Stimulated activated CD8-positive, alpha-beta memory T cell treated with anti-CD3 and anti-CD28 coated beads, Interleukin-12 subunit alpha, Interleukin-12 subunit beta, amount 100 ng/mL, for 4 hours (primary cell): ENCODE data around the gene SLC39A7.
"Not testable (repeated sequence)": the region's sequence is repeated elsewhere in the genome, so short reads cannot be mapped to it uniquely, and the experiment has no call there.

ENCODE experiments used
- DNase-seq: peaks from one replicate; pipeline ENCODE4 v3.0.0-alpha.2; 2020; ENCODE audit warnings: low read depth

Gene SLC39A7

GRCh38 chr6:33205191-33206026 lies 4.7 kb downstream of the SLC39A7 start:
- DNase-seq, result no peak

DNA sequence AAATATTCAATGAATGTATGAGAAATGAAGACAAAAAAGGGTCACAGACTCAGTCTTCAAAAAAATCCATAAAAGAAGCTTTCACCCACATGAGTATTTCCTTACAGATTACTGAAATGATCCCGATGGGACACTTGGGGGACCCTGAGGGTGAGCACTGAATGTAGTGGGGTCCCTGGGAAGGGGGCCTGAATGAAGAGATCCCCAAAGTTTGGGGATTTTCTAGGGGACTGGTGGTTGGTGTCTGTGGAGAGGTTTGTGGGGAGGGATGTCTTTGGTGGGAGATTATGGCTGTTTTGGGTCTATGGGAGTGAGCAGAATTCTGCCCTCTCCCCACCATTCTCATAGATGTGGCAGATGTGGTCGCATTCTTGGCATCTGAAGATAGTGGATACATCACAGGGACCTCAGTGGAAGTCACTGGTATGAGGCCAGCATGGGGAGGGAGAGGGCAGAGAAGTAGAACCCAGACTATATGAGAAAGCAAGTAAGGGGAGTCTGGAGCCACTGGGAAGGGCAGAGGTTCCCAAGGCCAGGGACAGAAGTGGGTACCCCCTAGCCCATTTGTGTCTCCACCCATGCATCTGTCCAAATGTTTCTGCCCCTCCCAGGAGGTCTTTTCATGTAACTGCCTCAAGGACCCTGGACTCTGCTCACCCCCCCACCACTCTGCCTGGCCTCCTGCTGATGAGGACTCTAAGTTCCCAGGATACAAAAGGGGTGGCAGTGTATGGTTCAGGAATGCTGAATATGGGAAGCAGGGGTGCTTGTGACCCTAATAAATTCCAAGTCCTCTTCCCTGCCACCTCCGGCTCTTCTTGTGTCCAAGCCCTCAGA lies 5.6 kb downstream of the SLC39A7 start:
- DNase-seq, result no peak

GRCh38 chr6:33206864-33207551 lies 6.3 kb downstream of the SLC39A7 start:
- no peak for DNase-seq

GRCh38 chr6:33207552-33208090 lies 7.0 kb downstream of the SLC39A7 start:
- DNase-seq, result no peak

GRCh38 chr6:33208091-33208967 lies 7.7 kb downstream of the SLC39A7 start, which contains the start of gene RING1:
RING1 (plus strand) TSS chr6:33208500; CDS start chr6:33208823, 323 bp downstream.
- DNase-seq, result peak; percentile 83

DNA sequence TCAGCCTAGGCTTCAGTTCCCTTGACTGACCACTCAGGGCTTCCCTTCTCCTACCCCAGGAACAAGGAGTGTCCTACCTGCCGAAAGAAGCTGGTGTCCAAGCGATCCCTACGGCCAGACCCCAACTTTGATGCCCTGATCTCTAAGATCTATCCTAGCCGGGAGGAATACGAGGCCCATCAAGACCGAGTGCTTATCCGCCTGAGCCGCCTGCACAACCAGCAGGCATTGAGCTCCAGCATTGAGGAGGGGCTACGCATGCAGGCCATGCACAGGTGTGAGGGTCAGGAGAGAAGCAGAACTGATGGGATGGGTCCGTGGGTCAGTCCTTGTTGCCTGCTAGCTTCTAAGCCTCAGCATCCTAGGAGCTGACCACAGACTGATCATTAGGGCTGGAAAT lies 9.2 kb downstream of the SLC39A7 start:
- no peak for DNase-seq

DNA sequence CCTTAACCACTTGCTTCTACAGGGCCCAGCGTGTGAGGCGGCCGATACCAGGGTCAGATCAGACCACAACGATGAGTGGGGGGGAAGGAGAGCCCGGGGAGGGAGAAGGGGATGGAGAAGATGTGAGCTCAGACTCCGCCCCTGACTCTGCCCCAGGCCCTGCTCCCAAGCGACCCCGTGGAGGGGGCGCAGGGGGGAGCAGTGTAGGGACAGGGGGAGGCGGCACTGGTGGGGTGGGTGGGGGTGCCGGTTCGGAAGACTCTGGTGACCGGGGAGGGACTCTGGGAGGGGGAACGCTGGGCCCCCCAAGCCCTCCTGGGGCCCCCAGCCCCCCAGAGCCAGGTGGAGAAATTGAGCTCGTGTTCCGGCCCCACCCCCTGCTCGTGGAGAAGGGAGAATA lies 10.5 kb downstream of the SLC39A7 start:
- DNase-seq, result no peak

DNA sequence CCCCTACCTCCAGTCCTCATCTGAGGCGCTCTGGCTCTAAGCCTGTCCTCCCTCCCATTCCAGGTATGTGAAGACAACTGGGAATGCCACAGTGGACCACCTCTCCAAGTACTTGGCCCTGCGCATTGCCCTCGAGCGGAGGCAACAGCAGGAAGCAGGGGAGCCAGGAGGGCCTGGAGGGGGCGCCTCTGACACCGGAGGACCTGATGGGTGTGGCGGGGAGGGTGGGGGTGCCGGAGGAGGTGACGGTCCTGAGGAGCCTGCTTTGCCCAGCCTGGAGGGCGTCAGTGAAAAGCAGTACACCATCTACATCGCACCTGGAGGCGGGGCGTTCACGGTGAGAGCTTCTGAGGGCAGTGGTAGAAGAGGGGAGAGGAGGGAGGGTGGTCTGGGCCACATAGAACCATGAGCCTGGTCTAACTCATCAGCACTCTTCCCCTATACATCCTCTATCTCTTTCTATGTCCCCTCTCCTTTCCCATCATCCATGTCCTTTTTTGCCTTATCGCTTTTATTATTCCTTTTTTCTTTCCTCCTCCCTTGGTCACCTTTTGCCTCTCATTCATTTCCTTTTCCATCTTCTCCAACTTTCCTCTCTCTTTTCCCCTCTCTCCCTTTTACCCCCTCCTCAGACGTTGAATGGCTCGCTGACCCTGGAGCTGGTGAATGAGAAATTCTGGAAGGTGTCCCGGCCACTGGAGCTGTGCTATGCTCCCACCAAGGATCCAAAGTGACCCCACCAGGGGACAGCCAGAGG lies 11.2 kb downstream of the SLC39A7 start:
- DNase-seq, result no peak

- no peak for DNase-seq
These were observed 12.1 kb downstream of the SLC39A7 start for GRCh38 chr6:33212857-33213165.

DNA sequence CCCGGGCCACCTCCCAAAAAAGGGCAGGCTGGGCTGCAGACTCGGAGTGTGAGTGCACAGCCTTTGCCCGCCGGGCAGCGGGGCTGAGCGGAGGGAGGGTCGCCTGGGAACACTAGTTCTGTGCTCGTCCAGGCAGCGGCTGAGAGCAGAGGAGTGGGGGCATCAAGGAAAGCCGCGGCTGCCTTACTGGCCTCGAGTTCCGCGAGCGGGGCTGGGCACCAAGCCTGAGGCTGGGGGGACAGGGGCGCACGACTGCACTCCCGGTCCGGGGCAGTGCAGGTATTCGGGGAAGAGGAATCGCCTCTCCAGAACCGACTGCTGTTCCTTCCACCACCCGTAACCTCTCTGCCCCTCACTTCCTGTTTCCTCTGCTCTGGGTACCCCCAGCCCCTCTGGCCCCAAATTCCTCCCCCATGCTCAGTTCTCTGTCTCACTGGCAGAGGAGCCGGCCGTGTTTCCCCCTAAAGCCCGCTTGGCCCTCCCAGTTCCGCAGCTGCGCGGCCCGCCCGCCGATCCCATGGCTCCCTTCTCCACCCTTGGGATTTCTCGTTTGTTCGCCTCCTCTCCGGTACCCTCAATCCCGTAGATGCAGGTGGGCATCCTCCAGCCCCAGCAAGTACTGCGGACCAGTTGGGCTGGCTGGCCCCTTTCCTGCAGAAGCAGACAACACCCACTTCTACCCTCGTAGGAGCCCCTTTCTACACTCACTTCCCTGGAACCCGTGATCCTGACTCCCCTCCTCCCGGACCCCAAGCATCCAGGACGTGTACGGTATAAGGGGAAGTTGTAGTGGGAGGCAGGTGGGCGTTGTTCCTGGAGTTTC lies 12.7 kb downstream of the SLC39A7 start:
- DNase-seq, result no peak

GRCh38 chr6:33213989-33214335 lies 13.3 kb downstream of the SLC39A7 start:
- DNase-seq, result no peak

GRCh38 chr6:33215271-33216116 lies 14.8 kb downstream of the SLC39A7 start:
- no peak for DNase-seq

DNA sequence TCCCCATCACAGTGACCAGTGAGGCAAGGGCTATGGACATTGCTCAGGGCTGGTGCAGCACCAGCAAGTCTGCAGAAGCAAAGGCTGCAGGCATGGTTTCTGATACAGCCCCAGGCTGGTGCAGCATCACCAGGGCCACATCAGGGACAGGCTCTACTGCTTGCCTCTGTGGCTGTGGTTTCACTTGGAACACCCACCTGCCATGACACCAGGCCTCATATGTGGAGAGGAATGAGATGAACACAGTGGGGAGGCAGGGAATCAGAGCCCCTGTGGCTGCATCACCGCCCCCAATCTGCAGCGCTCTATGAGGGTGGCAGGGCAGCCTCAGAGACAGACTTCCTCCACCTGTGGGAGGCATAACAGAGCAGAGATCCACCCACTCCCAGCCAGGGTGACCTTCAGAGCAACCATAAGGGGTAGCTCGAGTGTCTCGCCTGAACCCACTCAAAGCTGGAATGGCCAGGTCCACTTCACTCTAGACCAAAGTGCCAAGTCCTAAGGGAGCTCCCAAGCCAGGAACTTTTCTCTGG lies 15.5 kb downstream of the SLC39A7 start:
- DNase-seq, result no peak

DNA sequence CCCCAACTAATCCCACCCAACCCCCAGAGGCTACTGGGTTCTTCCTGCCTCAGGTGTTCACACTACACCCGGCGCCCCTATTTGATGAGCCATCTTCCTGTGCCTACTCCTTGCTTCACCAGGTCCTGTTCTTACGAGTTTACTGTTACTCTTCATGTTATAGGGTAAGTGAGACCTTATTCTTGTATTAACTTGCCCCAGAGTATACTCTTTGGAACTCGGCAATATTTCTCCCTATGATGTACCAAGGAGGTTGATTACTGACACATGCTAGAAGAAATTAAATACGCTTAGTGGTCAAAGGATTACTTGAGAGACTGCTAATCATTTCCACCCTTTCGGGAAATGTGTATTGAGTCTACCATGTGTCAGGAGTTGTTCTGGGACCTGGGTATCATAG lies 16.6 kb downstream of the SLC39A7 start:
- DNase-seq, result no peak

DNA sequence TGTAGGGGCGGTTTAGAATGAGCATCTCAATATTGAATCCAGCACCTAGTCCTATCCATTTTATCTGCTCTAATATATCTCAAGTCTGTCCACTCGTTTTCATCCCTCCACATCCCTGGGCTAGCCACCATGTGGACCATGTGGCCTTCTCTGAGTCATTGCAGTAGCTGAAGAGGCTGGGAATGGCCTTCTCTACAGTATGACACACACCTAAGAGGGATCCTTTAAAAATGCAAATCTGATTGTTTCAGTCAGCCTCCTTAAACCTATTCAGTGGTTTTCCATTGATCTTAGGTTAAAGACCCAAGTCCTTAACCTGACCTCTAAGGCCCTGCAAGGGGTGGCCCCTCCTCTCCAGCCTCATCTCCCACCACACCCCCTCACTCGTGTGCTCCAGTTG lies 17.0 kb downstream of the SLC39A7 start:
- no peak for DNase-seq

GRCh38 chr6:33226503-33227120 lies 25.9 kb downstream of the SLC39A7 start:
- DNase-seq, result not testable (repeated sequence)

DNA sequence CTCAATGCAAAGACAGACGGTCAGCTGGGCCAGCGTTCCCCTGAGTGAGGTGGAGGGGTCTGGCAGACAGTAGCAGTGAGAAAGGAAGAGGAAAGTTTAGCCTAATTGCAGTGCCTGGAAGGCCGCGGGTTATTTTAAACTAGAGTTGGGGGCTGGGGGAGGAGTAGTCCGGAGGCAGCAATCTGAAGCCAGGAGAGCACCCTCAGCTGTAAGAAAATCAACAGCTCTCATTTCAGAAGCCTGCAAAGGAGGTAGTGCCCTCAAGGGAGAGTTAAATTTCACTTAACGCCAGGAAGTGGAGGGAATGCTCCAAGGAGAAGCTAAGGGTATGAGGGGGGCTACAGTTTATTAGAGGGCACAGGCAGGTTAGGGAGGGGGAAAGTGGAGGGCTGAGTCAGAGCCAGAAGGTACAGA lies 34.6 kb downstream of the SLC39A7 start:
- DNase-seq, result no peak

DNA sequence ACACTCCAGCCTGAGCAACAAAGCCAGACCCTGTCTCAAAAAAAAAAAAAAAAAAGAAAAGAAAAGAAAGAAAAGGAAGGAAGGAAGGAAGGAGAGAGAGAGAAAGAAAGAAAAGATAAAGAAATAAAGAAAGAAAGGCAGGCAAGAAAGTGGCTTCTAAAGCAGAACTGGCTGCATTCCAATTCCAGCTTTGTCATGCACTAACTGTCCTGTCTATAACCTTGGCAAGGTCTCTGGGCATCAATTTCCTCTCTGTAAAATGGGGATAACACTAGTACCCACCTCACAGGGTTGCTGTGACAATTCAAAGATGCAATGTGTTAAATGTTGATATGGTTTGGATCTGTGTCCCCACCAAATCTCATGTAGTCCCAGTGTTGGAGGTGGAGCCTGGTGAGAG lies 35.7 kb downstream of the SLC39A7 start:
- DNase-seq, result no peak
